Measurements from ENCODE around the gene LRRC71.

The LRRC71 gene

GRCh38 chr1:156951371-156951770, 30.9 kb downstream of the LRRC71 start:
- ATAC-seq = no peak

GRCh38 chr1:156953571-156953970, 33.1 kb downstream of the LRRC71 start:
- no peak for TF ChIP-seq GLIS3 (CRISPR knock-in tag; IDR thresholded peaks at IDR 0.05)
- no peak for ATAC-seq

More at GRCh38 chr1:156951371-156951770, 30.9 kb downstream of the LRRC71 start:
- TF ChIP-seq TOX (CRISPR knock-in tag; IDR thresholded peaks at IDR 0.05; ENCODE audit: borderline replicate concordance) = no peak
- no peak for TF ChIP-seq CREB5 (CRISPR knock-in tag; IDR thresholded peaks at IDR 0.05; ENCODE audit: low read depth)
- no peak for TF ChIP-seq GLIS3 (CRISPR knock-in tag; IDR thresholded peaks at IDR 0.05)
- no peak for TF ChIP-seq ARNTL (CRISPR knock-in tag; IDR thresholded peaks at IDR 0.05; ENCODE audit: borderline replicate concordance, low read depth)
- TF ChIP-seq POU6F1 (CRISPR knock-in tag; IDR thresholded peaks at IDR 0.05; ENCODE audit: borderline replicate concordance, low read depth) = no peak
- TF ChIP-seq BACH2 (CRISPR knock-in tag; IDR thresholded peaks at IDR 0.05; ENCODE audit: borderline replicate concordance) = no peak
- TF ChIP-seq ZNF70 (CRISPR knock-in tag; IDR thresholded peaks at IDR 0.05) = no peak
- TF ChIP-seq OSR1 (CRISPR knock-in tag; IDR thresholded peaks at IDR 0.05) = no peak
- TF ChIP-seq RARB (CRISPR knock-in tag; IDR thresholded peaks at IDR 0.05) = no peak
- TF ChIP-seq TSHZ2 (CRISPR knock-in tag; IDR thresholded peaks at IDR 0.05) = no peak
- no peak for TF ChIP-seq ZNF565 (CRISPR knock-in tag; conservative IDR thresholded peaks at IDR 0.05; ENCODE audit: low read depth)
- TF ChIP-seq PATZ1 (CRISPR knock-in tag; IDR thresholded peaks at IDR 0.05; ENCODE audit: borderline replicate concordance) = no peak
- TF ChIP-seq ZFP3 (CRISPR knock-in tag; IDR thresholded peaks at IDR 0.05) = no peak
- TF ChIP-seq ZNF8 (CRISPR knock-in tag; IDR thresholded peaks at IDR 0.05) = no peak
- no peak for TF ChIP-seq ESRRG (CRISPR knock-in tag; IDR thresholded peaks at IDR 0.05)
- TF ChIP-seq ZC3H10 (CRISPR knock-in tag; IDR thresholded peaks at IDR 0.05) = no peak
- no peak for TF ChIP-seq PPARA (CRISPR knock-in tag; IDR thresholded peaks at IDR 0.05; ENCODE audit: borderline replicate concordance)
- TF ChIP-seq ISL1 (CRISPR knock-in tag; IDR thresholded peaks at IDR 0.05) = no peak
- no peak for TF ChIP-seq CSDC2 (CRISPR knock-in tag; IDR thresholded peaks at IDR 0.05)
- no peak for TF ChIP-seq TCF4 (CRISPR knock-in tag; IDR thresholded peaks at IDR 0.05; ENCODE audit: borderline replicate concordance)

- TF ChIP-seq POU6F1 (CRISPR knock-in tag; IDR thresholded peaks at IDR 0.05; ENCODE audit: borderline replicate concordance, low read depth) (no peak), BACH2 (CRISPR knock-in tag; IDR thresholded peaks at IDR 0.05; ENCODE audit: borderline replicate concordance) (no peak), PATZ1 (CRISPR knock-in tag; IDR thresholded peaks at IDR 0.05; ENCODE audit: borderline replicate concordance) (no peak), ZC3H10 (CRISPR knock-in tag; IDR thresholded peaks at IDR 0.05) (no peak), RARB (CRISPR knock-in tag; IDR thresholded peaks at IDR 0.05) (no peak), ZFP3 (CRISPR knock-in tag; IDR thresholded peaks at IDR 0.05) (no peak), TSHZ2 (CRISPR knock-in tag; IDR thresholded peaks at IDR 0.05) (no peak), CSDC2 (CRISPR knock-in tag; IDR thresholded peaks at IDR 0.05) (no peak), ZNF565 (CRISPR knock-in tag; conservative IDR thresholded peaks at IDR 0.05; ENCODE audit: low read depth) (no peak), ESRRG (CRISPR knock-in tag; IDR thresholded peaks at IDR 0.05) (no peak), ARNTL (CRISPR knock-in tag; IDR thresholded peaks at IDR 0.05; ENCODE audit: borderline replicate concordance, low read depth) (no peak), TOX (CRISPR knock-in tag; IDR thresholded peaks at IDR 0.05; ENCODE audit: borderline replicate concordance) (no peak), TCF4 (CRISPR knock-in tag; IDR thresholded peaks at IDR 0.05; ENCODE audit: borderline replicate concordance) (no peak), ZNF70 (CRISPR knock-in tag; IDR thresholded peaks at IDR 0.05) (no peak), SNAI2 (CRISPR knock-in tag; IDR thresholded peaks at IDR 0.05) (no peak), GLIS3 (CRISPR knock-in tag; IDR thresholded peaks at IDR 0.05) (no peak), ISL1 (CRISPR knock-in tag; IDR thresholded peaks at IDR 0.05) (no peak)
- ATAC-seq = no peak
Measured at GRCh38 chr1:156956333-156956732, 35.9 kb downstream of the LRRC71 start.

All from SK-N-SH treated with all-trans-retinoic acid at 6 μM for 48 hours (cell line).